ENCODE results near the gene NRG4. TPM values are rescaled to one million over a fixed set of nuclear protein-coding genes. Genes with fewer than 3 reads are reported as not detected.

The NRG4 gene
- total RNA-seq, 1 experiment from 2014 or later: not detected

- WGBS (ENCODE audit: extremely low coverage, insufficient read length, low lambda C conversion rate): no CpG with 5 or more reads among the region's 2 CpGs
- H4K20me1 ChIP-seq (ENCODE audit: control insufficient read depth, insufficient read depth, insufficient read length): no peaks in the 10 kb centered on the region
- H4K91ac ChIP-seq (ENCODE audit: insufficient read length, low read depth, low read length): no peak overlapping the region
Observed at GRCh38 chr15:75982468-75982867, 29.8 kb downstream of the NRG4 start.

More at GRCh38 chr15:75982468-75982867, 29.8 kb downstream of the NRG4 start:
- Histone ChIP-seq H2BK15ac (ENCODE audit: low read depth, low read length) (no peak overlapping the region), H2AFZ (ENCODE audit: low read length) (no peak overlapping the region), H3K9me3 (ENCODE audit: control insufficient read depth, low read depth, low read length) (no peaks in the 10 kb centered on the region), H3K79me1 (ENCODE audit: insufficient read depth, low read depth, low read length, poor library complexity, severe bottlenecking) (no peaks in the 10 kb centered on the region), H3K14ac (ENCODE audit: insufficient read depth, low read length) (no peak overlapping the region), H3K18ac (ENCODE audit: insufficient read length, low read depth, low read length) (no peak overlapping the region), H3K79me2 (ENCODE audit: insufficient read depth, low read length) (no peaks in the 10 kb centered on the region), H3K23ac (ENCODE audit: insufficient read length, low read depth, low read length) (no peak overlapping the region), H3K4ac (ENCODE audit: low read depth, low read length) (no peak overlapping the region), H2BK20ac (ENCODE audit: low read depth, low read length, poor library complexity, severe bottlenecking) (no peak overlapping the region), H3K4me2 (ENCODE audit: insufficient read depth, insufficient read length, low read length) (no peak overlapping the region), H3K27me3 (ENCODE audit: insufficient read depth, low read length) (no peaks in the 10 kb centered on the region), H3K27ac (ENCODE audit: insufficient read length, low read depth, low read length) (no peak overlapping the region), H3K9ac (ENCODE audit: extremely low read depth, insufficient read length, low read length) (no peak overlapping the region), H3K23me2 (ENCODE audit: insufficient read length, low read depth, low read length, poor library complexity, severe bottlenecking) (no peaks in the 10 kb centered on the region), H3K4me1 (ENCODE audit: insufficient read depth, low read length) (no peaks in the 10 kb centered on the region), H2AK5ac (ENCODE audit: insufficient read length, low read length) (no peak overlapping the region), H4K5ac (ENCODE audit: insufficient read length, low read depth, low read length) (no peak overlapping the region), H2BK12ac (ENCODE audit: insufficient read length, low read depth, low read length) (no peak overlapping the region), H4K8ac (replicated peaks; ENCODE audit: insufficient read length, low read depth, low read length) (no peak overlapping the region), H2BK5ac (ENCODE audit: insufficient read length, low read length) (no peak overlapping the region), H2BK120ac (ENCODE audit: low read depth, low read length, poor library complexity, severe bottlenecking) (no peak overlapping the region), H3K56ac (ENCODE audit: insufficient read length, low read depth, low read length) (no peak overlapping the region), H3T11ph (ENCODE audit: low read length) (no peak overlapping the region)
- 0 out of 5 replicates have a peak, but pooled peaks cover 0 to 3% of the 10 kb centered on the region in 2 experiments for H3K9me3 Mint-ChIP-seq
- peaks cover 0 to 4% (median 0%) of the 10 kb centered on the region in 3 experiments; a peak in 1 of 7 replicates for H3K36me3 Mint-ChIP-seq (ENCODE audit: insufficient read depth in 1 of 3, low read depth in 3 of 3)
- H3K27me3 Mint-ChIP-seq (ENCODE audit: low read depth): no peaks in the 10 kb centered on the region
- TF ChIP-seq, protein P1, sequence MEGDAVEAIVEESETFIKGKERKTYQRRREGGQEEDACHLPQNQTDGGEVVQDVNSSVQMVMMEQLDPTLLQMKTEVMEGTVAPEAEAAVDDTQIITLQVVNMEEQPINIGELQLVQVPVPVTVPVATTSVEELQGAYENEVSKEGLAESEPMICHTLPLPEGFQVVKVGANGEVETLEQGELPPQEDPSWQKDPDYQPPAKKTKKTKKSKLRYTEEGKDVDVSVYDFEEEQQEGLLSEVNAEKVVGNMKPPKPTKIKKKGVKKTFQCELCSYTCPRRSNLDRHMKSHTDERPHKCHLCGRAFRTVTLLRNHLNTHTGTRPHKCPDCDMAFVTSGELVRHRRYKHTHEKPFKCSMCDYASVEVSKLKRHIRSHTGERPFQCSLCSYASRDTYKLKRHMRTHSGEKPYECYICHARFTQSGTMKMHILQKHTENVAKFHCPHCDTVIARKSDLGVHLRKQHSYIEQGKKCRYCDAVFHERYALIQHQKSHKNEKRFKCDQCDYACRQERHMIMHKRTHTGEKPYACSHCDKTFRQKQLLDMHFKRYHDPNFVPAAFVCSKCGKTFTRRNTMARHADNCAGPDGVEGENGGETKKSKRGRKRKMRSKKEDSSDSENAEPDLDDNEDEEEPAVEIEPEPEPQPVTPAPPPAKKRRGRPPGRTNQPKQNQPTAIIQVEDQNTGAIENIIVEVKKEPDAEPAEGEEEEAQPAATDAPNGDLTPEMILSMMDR (conservative IDR thresholded peaks at IDR 0.05): no peak
- no peak overlapping the region for H3K4me3 Mint-ChIP-seq
- DNase-seq: no peak
- H3K4me1 Mint-ChIP-seq: peaks cover 0 to 4% of the 10 kb centered on the region in 2 experiments; a peak in 2 of 4 replicates
- H3K27ac Mint-ChIP-seq: no peak overlapping the region

All from H9 (cell line).